Measurements from ENCODE around the gene TNN. TPM values are rescaled to one million over a fixed set of nuclear protein-coding genes. Genes with fewer than 3 reads are reported as not detected.

TNN gene
- total RNA-seq, 1 experiment from 2014 or later, result 6.0 TPM

DNA sequence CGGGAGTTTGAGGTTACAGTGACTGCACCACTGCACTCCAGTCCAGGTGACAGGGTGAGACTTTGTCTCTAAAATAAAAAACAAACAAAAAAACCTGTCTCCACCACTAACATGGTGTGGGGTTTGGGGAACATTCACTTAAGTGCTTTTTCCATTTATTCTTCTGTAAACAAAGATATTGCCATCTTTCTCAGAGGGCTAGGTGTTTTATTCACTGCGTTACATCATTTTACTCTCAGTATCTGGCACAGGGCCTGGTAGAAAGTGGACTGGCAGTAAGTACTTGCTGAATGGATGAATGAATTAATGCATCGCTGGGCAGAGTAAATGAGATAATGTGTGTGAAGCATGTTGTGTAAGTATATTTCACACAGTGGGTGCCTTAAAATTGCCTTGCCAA, 104.9 kb downstream of the TNN start:
- Histone ChIP-seq H3K4me1 (replicated peaks) (peaks cover 19% of the 10 kb centered on the region), H3K27me3 (replicated peaks) (no peaks in the 10 kb centered on the region), H3K27ac (no peak overlapping the region), H3K36me3 (no peaks in the 10 kb centered on the region), H3K4me3 (no peak overlapping the region), H3K9me3 (replicated peaks) (no peaks in the 10 kb centered on the region)
- no peak for DNase-seq (ENCODE audit: low read depth in 1 of 2, low spot score in 2 of 2)

DNA sequence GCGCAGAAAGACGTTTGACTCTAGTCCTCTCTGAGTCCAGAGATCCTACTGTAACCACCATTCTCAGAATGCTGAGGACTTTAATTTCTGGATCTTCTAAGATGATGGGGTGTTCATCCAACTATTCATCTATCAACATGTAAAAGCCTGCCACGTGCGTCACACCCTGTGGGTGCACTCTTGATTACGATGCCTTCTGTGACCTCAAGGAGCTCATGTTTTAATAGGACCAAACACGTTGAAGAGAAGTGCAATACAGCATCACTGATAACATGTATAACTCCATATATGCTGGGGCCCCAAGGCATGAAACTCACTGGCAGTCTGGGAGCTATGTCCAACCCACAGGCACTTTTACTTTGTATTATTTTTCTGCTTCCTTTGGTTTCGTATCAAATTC, 105.9 kb downstream of the TNN start:
- Histone ChIP-seq H3K36me3 (no peaks in the 10 kb centered on the region), H3K4me1 (replicated peaks) (peaks cover 19% of the 10 kb centered on the region), H3K9me3 (replicated peaks) (no peaks in the 10 kb centered on the region), H3K4me3 (no peak overlapping the region), H3K27ac (no peak overlapping the region), H3K27me3 (replicated peaks) (no peaks in the 10 kb centered on the region)
- DNase-seq (ENCODE audit: low read depth in 1 of 2, low spot score in 2 of 2), result no peak

DNA sequence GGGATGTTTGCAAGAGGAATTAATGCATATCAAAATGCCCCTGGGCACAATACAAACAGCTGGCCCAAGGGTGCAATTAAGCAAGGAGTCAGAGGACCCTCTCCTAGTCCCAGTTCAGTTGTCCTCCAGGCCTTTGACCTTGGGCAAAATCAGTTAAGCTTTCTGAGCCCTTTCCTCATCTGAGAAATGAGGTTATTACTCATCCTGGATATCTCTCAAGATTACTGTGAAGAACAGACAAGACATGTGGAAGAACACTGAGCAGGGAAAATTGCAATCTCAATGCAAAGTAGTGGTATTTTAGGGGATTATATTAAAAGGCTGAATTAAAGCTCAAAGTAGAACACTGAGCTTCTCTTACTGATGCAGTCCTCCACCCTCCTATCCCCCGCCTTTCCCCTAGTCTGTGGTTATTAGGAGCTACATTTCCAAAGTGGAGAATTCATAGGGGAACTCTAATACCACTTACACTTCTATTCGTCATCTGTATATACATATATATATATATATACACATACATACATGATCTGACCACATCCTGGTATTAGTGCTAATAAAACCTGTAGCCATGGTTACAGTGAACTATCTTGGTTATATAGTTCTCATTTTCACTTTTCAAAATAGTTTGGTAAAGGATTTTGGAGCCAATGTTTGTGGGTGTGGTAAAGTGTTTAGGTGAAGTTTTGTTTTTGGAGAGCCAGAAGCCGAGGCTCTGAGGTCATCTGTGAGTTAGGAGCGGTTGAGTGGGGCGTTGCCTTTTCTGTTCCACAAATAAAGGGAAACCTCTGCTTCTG, 106.9 kb downstream of the TNN start:
- Histone ChIP-seq H3K27me3 (replicated peaks) (no peaks in the 10 kb centered on the region), H3K36me3 (no peaks in the 10 kb centered on the region), H3K9me3 (replicated peaks) (no peaks in the 10 kb centered on the region), H3K4me1 (replicated peaks) (peaks cover 10% of the 10 kb centered on the region), H3K4me3 (no peak overlapping the region), H3K27ac (no peak overlapping the region)
- no peak for DNase-seq (ENCODE audit: low read depth in 1 of 2, low spot score in 2 of 2)

DNA sequence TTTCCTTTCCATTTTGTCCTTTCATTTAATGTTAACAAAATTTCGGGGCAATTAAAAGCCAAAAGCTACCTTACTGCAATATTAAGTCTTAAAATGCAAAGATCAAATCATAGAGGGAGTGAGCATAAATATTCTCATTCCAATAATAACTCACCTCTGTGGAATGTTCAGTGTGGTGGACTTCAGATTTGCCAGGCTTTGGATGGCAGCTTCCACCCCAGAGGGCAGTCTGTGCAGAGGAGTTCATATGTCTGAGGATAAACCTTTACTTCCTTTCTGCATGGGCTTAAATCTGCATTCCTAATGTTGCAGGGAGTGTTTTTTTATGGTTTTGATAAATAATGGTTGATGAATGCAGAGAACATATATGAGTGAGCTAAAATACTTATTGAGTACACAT, 108.6 kb downstream of the TNN start:
- no peak for DNase-seq (ENCODE audit: low read depth in 1 of 2, low spot score in 2 of 2)
- no peaks in the 10 kb centered on the region for H3K27me3 ChIP-seq (replicated peaks)
- H3K9me3 ChIP-seq (replicated peaks), result no peaks in the 10 kb centered on the region

DNA sequence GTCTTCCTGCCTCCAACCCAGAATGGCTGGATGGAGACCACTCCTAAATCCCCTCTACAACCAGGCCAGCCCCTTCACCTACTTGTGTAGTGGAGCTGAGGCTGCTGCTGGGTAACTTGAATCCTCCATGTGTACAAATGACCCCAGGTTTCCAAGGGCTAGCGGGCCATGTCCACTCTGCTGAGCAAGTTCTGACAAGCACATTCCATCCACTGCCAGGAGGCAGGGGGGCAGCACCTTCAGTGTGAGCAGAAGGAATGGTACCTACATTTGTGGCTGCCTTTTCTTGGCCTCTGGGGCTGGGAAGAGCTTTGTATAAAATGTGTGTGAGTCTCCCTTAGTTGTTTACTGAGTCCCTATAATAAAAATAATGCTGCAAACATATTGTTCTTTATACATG, 110.4 kb downstream of the TNN start:
- Histone ChIP-seq H3K27ac (no peak overlapping the region), H3K36me3 (no peaks in the 10 kb centered on the region), H3K4me1 (replicated peaks) (peaks cover 10% of the 10 kb centered on the region), H3K9me3 (replicated peaks) (no peaks in the 10 kb centered on the region), H3K27me3 (replicated peaks) (no peaks in the 10 kb centered on the region), H3K4me3 (no peak overlapping the region)
- no peak for DNase-seq (ENCODE audit: low read depth in 1 of 2, low spot score in 2 of 2)

More for the DNA sequence above, 108.6 kb downstream of the TNN start:
- Histone ChIP-seq H3K36me3 (no peaks in the 10 kb centered on the region), H3K4me3 (no peak overlapping the region), H3K27ac (no peak overlapping the region), H3K4me1 (replicated peaks) (peaks cover 10% of the 10 kb centered on the region)

DNA sequence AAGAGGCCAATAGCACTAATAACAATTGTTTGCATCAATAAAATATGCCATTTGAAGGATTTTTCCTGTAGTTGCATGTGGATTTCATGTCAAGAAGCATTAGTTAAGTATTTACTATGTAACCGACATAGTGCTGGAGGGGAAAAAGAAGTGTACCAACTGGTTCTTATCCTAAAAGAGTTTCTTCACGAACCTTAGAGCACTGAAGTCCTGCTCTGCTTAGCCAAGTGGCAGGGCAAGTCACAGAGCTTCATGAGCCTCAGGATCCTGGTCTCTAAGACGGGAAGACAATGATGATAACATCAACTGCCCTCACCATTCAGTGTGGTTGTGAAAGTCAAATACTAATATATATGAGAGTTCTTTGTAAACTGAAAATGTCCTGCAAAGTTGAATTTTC, 110.8 kb downstream of the TNN start:
- no peaks in the 10 kb centered on the region for H3K27me3 ChIP-seq (replicated peaks)
- H3K36me3 ChIP-seq, result no peaks in the 10 kb centered on the region
- no peak for DNase-seq (ENCODE audit: low read depth in 1 of 2, low spot score in 2 of 2)
- H3K27ac ChIP-seq, result no peak overlapping the region
- H3K4me3 ChIP-seq, result no peak overlapping the region
- peaks cover 10% of the 10 kb centered on the region for H3K4me1 ChIP-seq (replicated peaks)
- no peaks in the 10 kb centered on the region for H3K9me3 ChIP-seq (replicated peaks)

DNA sequence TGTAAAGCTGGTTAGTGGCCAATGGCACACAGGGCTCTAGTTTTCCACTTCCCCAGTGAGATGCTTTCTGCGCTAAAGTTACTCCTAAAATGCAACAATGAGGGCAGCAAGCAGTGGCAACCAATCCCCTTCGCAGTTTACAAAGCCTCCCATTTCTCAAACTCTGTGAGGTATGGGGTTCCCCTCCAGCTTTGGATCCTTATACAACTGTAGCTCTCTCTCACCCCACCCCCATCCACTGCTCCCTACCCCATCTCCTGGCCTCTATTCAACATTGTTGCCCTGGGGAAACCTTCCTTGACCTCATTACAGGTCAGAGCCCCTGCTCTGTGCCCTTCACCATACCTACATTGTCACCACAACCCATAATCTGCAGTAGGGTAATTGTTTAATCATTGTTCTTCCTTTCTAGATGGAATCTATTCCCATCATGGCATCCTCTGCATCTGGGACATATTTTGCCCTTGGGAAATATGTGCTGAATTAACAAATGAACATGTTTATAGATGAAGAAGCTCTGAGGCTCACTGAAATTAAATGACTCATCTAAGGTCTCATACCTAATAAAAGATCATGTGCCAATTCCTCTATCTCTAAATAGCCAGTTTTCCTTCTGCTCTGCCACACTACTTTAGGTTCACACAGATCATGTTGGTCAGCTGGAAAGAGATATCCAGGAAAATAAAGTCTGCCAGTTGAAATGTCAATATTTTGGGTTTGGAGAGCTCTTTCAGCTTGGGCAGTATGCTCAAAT, 112.4 kb downstream of the TNN start:
- Histone ChIP-seq H3K27me3 (replicated peaks) (no peaks in the 10 kb centered on the region), H3K4me1 (replicated peaks) (peaks cover 10% of the 10 kb centered on the region), H3K27ac (no peak overlapping the region), H3K36me3 (no peaks in the 10 kb centered on the region), H3K9me3 (replicated peaks) (no peaks in the 10 kb centered on the region), H3K4me3 (no peak overlapping the region)
- DNase-seq (ENCODE audit: low read depth in 1 of 2, low spot score in 2 of 2), result no peak

DNA sequence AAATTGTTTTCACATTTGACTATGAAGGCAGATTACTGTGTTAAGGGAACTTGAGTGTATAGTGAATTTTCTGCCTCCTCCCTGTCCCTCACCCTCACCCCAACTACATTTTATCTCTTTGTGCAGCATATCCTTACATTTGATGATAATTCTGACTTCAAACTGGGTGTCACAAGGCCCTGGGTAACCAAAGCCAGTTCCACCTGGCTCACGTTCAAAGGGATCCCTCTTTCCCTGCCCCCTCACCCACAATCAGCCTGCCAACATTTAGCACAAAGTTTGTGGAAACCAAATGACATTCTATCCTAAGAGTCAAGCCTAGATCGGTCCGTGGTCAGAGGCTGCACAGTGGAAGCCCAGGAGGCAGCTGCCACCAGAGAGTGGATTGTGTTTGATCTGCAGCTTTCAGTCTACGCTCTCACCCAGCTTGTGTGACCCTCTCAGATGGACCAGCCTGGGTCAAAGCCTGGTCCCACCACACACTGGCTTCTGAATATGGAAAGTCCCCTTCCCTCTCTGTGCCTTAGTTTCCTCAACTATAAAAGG, 114.6 kb downstream of the TNN start:
- no peaks in the 10 kb centered on the region for H3K36me3 ChIP-seq
- no peak for DNase-seq (ENCODE audit: low read depth in 1 of 2, low spot score in 2 of 2)
- H3K4me1 ChIP-seq (replicated peaks), result peaks cover 10% of the 10 kb centered on the region
- no peak overlapping the region for H3K27ac ChIP-seq
- H3K4me3 ChIP-seq, result no peak overlapping the region
- H3K9me3 ChIP-seq (replicated peaks), result no peaks in the 10 kb centered on the region
- no peaks in the 10 kb centered on the region for H3K27me3 ChIP-seq (replicated peaks)

DNA sequence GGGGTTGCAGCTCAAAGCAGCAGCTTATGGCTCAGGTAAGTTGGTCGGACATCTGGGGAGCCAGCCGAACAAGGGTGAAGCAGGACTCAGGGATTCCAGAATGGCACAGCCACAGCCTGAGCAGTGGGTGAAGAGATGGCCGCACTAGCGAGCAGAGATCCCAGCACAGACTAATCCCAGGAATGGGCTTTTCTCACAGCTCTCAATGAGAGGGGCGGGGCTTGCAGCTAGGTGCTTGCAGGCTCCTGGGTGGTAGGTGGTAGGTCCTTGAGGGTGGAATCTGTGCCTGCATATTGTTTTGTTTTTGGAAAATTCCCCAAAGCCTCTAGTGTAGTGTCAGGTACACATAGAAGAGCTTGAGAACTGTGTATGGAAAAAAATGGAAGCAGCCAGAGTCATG, 116.0 kb downstream of the TNN start:
- Histone ChIP-seq H3K27ac (no peak overlapping the region), H3K4me1 (replicated peaks) (peaks cover 10% of the 10 kb centered on the region), H3K27me3 (replicated peaks) (no peaks in the 10 kb centered on the region), H3K36me3 (no peaks in the 10 kb centered on the region), H3K4me3 (no peak overlapping the region), H3K9me3 (replicated peaks) (no peaks in the 10 kb centered on the region)
- DNase-seq (ENCODE audit: low read depth in 1 of 2, low spot score in 2 of 2), result no peak

DNA sequence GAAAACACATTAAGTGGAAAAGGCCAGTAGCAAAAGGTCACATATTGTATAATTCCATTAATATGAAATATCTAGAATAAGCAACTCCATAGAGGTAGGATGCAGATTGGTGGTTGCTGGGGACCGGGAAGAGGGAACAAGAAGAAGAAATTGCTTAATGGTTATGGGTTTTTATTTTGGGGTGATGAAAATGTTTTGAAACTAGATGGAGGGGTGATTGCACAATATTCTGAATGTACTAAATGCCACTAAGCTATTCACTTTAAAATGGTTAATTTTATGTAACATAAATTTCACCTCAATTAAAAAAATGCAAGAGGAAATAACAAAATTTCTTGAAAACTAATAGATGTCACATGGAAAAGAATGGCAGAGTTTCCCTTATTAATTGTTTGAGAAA, 118.3 kb downstream of the TNN start:
- Histone ChIP-seq H3K36me3 (no peaks in the 10 kb centered on the region), H3K4me1 (replicated peaks) (no peaks in the 10 kb centered on the region), H3K27me3 (replicated peaks) (no peaks in the 10 kb centered on the region), H3K27ac (no peak overlapping the region), H3K9me3 (replicated peaks) (no peaks in the 10 kb centered on the region), H3K4me3 (no peak overlapping the region)
- DNase-seq (ENCODE audit: low read depth in 1 of 2, low spot score in 2 of 2), result no peak

DNA sequence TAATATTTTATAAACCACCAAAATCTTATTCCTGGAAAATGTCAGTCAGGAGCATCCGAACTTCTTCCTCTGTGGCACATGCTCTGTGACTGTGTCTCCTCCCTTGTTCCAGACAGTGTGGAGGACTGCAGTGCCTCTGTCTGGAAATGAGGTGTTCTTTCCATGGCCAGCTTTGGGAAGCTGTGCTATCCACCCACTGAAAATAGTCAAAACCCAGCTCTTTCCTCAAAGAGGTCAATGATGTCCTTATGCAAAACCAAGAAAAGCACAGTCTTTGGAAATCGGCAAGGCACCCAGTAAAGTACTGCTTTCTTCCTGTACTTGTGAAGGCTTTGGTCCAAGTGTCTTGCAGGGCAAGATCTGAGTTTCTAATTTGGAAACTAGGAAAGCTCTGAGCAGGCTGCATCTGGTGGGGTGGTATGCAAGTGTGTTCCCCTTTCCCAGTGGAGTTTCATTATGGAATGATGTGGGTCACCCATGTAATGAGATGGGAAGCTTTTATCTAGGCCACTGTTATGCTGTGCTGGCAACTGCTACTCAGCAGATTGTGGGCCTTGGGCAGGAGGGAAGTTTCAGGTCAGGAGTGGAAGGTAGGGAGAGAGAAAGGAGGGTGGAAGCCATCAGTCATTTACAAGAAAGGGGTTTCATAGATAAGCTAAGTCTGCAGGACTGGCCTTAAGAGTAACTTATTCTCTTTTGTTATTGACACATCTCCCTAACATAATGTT, 119.0 kb downstream of the TNN start:
- Histone ChIP-seq H3K27me3 (replicated peaks) (no peaks in the 10 kb centered on the region), H3K27ac (no peak overlapping the region), H3K4me1 (replicated peaks) (no peaks in the 10 kb centered on the region), H3K9me3 (replicated peaks) (no peaks in the 10 kb centered on the region), H3K4me3 (no peak overlapping the region), H3K36me3 (no peaks in the 10 kb centered on the region)
- DNase-seq (ENCODE audit: low read depth in 1 of 2, low spot score in 2 of 2), result no peak

DNA sequence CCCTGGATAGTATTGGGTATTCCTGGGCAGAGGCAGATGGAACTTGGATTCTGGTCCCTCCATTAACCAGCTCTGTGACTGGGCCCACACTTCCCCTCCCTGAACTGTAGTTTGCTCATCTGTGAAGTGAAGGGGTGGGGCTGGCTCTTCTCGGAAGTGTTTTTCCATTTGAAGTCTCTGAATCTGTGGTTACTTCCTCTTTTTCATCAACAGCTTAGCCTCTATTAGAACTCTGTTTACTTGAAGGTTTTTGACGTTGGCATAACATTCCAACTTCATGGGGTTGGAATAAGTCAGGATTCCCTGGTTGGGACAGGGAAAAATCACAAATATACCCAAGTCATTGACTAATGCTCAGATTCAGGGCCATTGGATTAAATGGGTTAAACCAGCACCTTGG, 121.3 kb downstream of the TNN start:
- H3K4me1 ChIP-seq (replicated peaks), result peaks cover 12% of the 10 kb centered on the region
- no peak overlapping the region for H3K4me3 ChIP-seq
- no peaks in the 10 kb centered on the region for H3K9me3 ChIP-seq (replicated peaks)
- H3K27ac ChIP-seq, result no peak overlapping the region
- no peak for DNase-seq (ENCODE audit: low read depth in 1 of 2, low spot score in 2 of 2)
- no peaks in the 10 kb centered on the region for H3K27me3 ChIP-seq (replicated peaks)
- H3K36me3 ChIP-seq, result no peaks in the 10 kb centered on the region

DNA sequence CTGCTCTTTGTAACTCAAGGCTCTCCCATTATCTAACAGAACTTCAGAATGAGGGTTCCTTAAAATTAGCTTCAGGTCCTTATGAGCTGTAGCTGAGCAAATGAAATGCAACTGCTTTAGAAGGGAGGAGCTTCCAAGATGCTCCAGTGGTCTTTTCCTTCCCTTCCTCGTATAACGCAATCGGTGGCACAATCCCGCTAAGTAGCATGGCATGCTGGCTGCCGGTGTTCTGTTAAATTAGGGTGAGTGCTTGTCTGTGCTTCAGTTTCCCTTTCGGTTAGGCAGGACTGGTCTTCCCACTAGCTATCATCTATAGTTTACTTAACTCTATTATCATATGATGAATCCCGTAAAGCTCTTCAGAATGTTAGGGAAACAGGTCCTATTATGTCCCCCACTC, 124.0 kb downstream of the TNN start:
- Histone ChIP-seq H3K4me1 (replicated peaks) (peaks cover 12% of the 10 kb centered on the region), H3K27ac (no peak overlapping the region), H3K9me3 (replicated peaks) (no peaks in the 10 kb centered on the region), H3K4me3 (peak overlapping the region; percentile 50), H3K36me3 (no peaks in the 10 kb centered on the region), H3K27me3 (replicated peaks) (no peaks in the 10 kb centered on the region)
- DNase-seq (ENCODE audit: low read depth in 1 of 2, low spot score in 2 of 2), result no peak
